Thyroid gland (tissue), 4 donors: Measurements from ENCODE around the gene HOATZ.

Experiments
- POLR2A ChIP-seq, 2 donors: fragments of 450-650 bp; IDR thresholded peaks; one replicate each; pipeline ENCODE4 v1.6.1; 2017; ENCODE audit warnings: antibody characterized with exemption in 2 of 2, mild to moderate bottlenecking in 2 of 2, moderate library complexity in 1 of 2
- TF ChIP-seq, protein P1 (sequence below), 6 experiments: fragments of 200-600 bp in 3 of 6; fragments of 450-650 bp in 3 of 6; sonication (generic) in 3 of 6; IDR thresholded peaks; one replicate each; pipeline ENCODE4 v1.5.1; 2016 to 2019; ENCODE audit warnings: antibody characterized with exemption in 6 of 6, mild to moderate bottlenecking in 2 of 6, inconsistent platforms in 1 of 6, moderate library complexity in 1 of 6

DNA sequence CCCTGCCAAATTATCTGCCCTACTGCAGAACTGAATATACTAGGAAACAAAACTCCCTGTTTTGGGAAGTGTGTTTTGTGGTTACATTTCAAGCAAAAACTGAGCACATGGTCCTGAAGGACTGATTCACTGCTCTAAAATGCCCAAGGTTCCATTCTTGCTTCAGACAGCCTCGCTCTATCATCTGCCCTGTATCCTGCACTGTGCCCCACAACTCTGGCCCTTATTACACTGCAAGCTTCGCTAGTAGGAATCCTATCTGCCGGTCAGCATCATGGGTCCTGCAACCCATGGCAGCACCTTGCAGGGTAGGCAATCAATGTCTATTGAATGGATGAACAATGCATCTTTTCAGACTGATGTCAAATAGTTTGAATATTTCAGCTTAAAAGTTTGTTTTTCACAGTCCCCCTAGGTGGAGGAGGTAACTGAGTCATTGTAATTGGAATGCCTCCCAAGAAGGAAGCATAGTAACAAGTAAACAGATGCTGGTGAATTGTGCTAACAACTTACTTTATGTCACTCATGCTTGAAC is 47.3 kb downstream of the HOATZ start:
- TF ChIP-seq, protein P1, sequence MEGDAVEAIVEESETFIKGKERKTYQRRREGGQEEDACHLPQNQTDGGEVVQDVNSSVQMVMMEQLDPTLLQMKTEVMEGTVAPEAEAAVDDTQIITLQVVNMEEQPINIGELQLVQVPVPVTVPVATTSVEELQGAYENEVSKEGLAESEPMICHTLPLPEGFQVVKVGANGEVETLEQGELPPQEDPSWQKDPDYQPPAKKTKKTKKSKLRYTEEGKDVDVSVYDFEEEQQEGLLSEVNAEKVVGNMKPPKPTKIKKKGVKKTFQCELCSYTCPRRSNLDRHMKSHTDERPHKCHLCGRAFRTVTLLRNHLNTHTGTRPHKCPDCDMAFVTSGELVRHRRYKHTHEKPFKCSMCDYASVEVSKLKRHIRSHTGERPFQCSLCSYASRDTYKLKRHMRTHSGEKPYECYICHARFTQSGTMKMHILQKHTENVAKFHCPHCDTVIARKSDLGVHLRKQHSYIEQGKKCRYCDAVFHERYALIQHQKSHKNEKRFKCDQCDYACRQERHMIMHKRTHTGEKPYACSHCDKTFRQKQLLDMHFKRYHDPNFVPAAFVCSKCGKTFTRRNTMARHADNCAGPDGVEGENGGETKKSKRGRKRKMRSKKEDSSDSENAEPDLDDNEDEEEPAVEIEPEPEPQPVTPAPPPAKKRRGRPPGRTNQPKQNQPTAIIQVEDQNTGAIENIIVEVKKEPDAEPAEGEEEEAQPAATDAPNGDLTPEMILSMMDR (IDR thresholded peaks at IDR 0.05): no peak
- no peak for TF ChIP-seq POLR2A (IDR thresholded peaks at IDR 0.05)
